ENCODE data around the gene MAGI2.

- no peak for TF ChIP-seq POLR2A (IDR thresholded peaks at IDR 0.05)
- TF ChIP-seq, protein P1, sequence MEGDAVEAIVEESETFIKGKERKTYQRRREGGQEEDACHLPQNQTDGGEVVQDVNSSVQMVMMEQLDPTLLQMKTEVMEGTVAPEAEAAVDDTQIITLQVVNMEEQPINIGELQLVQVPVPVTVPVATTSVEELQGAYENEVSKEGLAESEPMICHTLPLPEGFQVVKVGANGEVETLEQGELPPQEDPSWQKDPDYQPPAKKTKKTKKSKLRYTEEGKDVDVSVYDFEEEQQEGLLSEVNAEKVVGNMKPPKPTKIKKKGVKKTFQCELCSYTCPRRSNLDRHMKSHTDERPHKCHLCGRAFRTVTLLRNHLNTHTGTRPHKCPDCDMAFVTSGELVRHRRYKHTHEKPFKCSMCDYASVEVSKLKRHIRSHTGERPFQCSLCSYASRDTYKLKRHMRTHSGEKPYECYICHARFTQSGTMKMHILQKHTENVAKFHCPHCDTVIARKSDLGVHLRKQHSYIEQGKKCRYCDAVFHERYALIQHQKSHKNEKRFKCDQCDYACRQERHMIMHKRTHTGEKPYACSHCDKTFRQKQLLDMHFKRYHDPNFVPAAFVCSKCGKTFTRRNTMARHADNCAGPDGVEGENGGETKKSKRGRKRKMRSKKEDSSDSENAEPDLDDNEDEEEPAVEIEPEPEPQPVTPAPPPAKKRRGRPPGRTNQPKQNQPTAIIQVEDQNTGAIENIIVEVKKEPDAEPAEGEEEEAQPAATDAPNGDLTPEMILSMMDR (IDR thresholded peaks at IDR 0.05), result no peak
Observed at GRCh38 chr7:78224923-78225322, 1228.5 kb downstream of the MAGI2 start.

All from body of pancreas (tissue), 4 donors.